Testis (tissue), 3 donors: ENCODE data around the gene NR5A1. TPM values are rescaled to one million over a fixed set of nuclear protein-coding genes. Genes with fewer than 3 reads are reported as not detected.

ENCODE experiments used
- DNase-seq: peaks from one replicate; pipeline ENCODE4 v3.0.0-alpha.2; 2019
- H3K27ac ChIP-seq, 2 donors: fragments of 200-600 bp; sonication (generic); one replicate each; pipeline ENCODE4 v1.5.1; 2019
- H3K27me3 ChIP-seq: fragments of 200-600 bp; sonication (generic); one replicate; pipeline ENCODE4 v1.5.1; 2019
- H3K36me3 ChIP-seq: fragments of 200-600 bp; sonication (generic); one replicate; pipeline ENCODE4 v1.5.1; 2017; ENCODE audit warnings: low read depth; ENCODE audit errors: missing control alignments
- H3K4me1 ChIP-seq: fragments of 200-600 bp; sonication (generic); one replicate; pipeline ENCODE4 v1.5.1; 2019
- H3K4me3 ChIP-seq, 2 donors: fragments of 200-600 bp; sonication (generic); one replicate each; pipeline ENCODE4 v1.5.1; 2017 to 2019
- H3K9me3 ChIP-seq: fragments of 200-600 bp; sonication (generic); one replicate; pipeline ENCODE4 v1.5.1; 2017
- CTCF ChIP-seq, 3 experiments: fragments of 450-650 bp in 2 of 3; fragments of 200-600 bp in 1 of 3; sonication (generic) in 1 of 3; IDR thresholded peaks; one replicate each; pipeline ENCODE4 v1.5.1; 2016 to 2019; ENCODE audit warnings: antibody characterized with exemption in 3 of 3, mild to moderate bottlenecking in 2 of 3, moderate library complexity in 1 of 3
- POLR2A ChIP-seq: fragments of 450-650 bp; IDR thresholded peaks from one replicate; pipeline ENCODE4 v1.6.1; 2017; ENCODE audit warnings: antibody characterized with exemption, mild to moderate bottlenecking, moderate library complexity
- WGBS, 2 donors: methylation state at CpG; one replicate each; pipeline ENCODE4 v1.1.5; 2018; 5-methylcytosine and 5-hydroxymethylcytosine counted together
- intact Hi-C: fragments of 100-400 bp; cut with DNase I; formaldehyde crosslinking; loops from one replicate; pipeline ENCODE4 v1.15.1; 2023; ENCODE audit warnings: low total_unique reads
- polyA plus RNA-seq: library from polyadenylated mRNA; stranded (reverse); fragments of 350-450 nt; fragmentation: Illumina TruSeq; extraction: RNeasy Lipid Tissue Mini Kit (QIAGEN cat#74804); gene quantifications from one replicate; pipeline ENCODE4 v1.2.3, GENCODE V29; 2014; ENCODE audit warnings: low read depth, low replicate concordance; ENCODE audit not compliant: insufficient read depth
- total RNA-seq, 2 donors: library from RNA; depleted of rRNA; stranded (reverse); fragments of >200 nt; gene quantifications; one replicate each; pipeline ENCODE4 v1.2.3, GENCODE V29; 2016

NR5A1 gene
- total and polyA plus RNA-seq, 3 donors from 2014 or later: 28.7 to 65.2 (median 43.5) TPM

GRCh38 chr9:124472770-124473169, 34.4 kb downstream of the NR5A1 start:
- H3K9me3 ChIP-seq: no peaks in the 10 kb centered on the region
- H3K27me3 ChIP-seq: no peaks in the 10 kb centered on the region
- 82 to 86% methylated on average over 7 of the region's 7 CpGs for WGBS, 2 donors
- no peak overlapping the region for H3K27ac ChIP-seq
- no peak overlapping the region for H3K4me3 ChIP-seq
- H3K36me3 ChIP-seq: no peaks in the 10 kb centered on the region
- DNase-seq: no peak
- H3K4me1 ChIP-seq: no peaks in the 10 kb centered on the region
- intact Hi-C loops: no loop called here
- TF ChIP-seq CTCF (IDR thresholded peaks at IDR 0.05): no peak
- no peak for TF ChIP-seq POLR2A

DNA sequence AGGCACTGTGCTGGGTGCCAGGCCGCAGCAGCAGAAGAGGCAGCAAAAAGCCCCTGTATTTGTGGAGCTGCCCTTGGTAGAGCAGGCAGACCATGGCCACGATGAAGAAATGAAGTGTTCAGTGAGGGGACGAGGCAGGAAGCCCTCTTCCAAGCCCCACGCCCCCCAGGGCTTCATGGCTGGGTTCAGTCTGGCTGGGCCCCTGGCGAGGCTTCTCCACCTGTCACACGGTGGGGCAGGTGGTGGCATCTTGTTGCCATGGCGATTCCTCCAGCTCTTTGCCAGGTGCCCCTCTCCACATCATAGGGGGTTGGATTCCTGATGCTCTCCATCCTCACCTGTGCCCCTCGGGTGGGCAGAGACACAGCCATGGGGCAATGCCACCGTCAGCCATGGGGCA, 35.4 kb downstream of the NR5A1 start:
- H3K4me3 ChIP-seq: no peak overlapping the region
- DNase-seq: no peak
- H3K27me3 ChIP-seq: no peaks in the 10 kb centered on the region
- no peaks in the 10 kb centered on the region for H3K9me3 ChIP-seq
- no peaks in the 10 kb centered on the region for H3K4me1 ChIP-seq
- TF ChIP-seq POLR2A: no peak
- TF ChIP-seq CTCF (IDR thresholded peaks at IDR 0.05): no peak
- 82 to 90% methylated on average over 4 to 9 of the region's 9 CpGs for WGBS, 2 donors
- H3K36me3 ChIP-seq: no peaks in the 10 kb centered on the region
- intact Hi-C loops: no loop called here
- no peak overlapping the region for H3K27ac ChIP-seq

DNA sequence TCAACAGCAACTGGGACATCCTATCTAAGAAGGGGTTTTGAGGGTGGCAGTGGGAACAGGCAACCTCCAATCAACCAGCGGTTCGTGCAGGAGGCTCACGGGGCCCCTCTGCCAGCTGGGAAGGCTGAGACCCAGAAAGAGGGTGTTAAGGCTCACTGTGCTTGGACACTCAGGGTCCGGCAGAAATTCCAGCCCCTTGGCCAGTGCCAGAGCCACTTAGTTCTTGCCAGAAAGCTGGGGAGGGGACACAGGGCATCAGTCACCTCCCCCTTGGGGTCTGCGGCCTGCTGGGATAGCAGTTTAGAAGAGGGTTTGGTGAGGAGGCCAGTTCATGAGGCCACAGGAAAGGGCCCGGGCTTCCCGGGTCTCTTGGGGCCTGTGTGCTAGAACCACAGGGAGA, 36.5 kb downstream of the NR5A1 start:
- TF ChIP-seq CTCF (IDR thresholded peaks at IDR 0.05): no peak
- TF ChIP-seq POLR2A: no peak
- WGBS, 2 donors: 82 to 86% methylated on average over 7 of the region's 7 CpGs
- no peaks in the 10 kb centered on the region for H3K27me3 ChIP-seq

DNA sequence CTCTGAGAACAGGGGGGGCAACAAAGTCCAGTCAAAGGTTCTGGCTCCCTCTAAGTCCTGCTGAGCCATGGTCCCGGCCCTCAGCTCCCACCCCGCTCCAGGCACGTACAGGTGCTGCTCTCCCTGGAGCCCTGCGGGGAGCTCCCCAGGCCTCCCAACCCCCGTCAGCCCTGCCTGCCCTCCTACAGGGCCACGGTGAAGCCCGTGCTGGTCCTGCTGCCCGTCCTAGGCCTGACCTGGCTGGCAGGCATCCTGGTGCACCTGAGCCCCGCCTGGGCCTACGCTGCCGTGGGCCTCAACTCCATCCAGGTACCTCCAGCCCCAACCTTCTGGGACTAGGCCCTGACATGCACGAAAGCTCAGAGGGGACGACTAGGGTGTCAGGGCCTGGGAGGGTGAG, 36.9 kb downstream of the NR5A1 start:
- Histone ChIP-seq H3K9me3 (no peaks in the 10 kb centered on the region), H3K27ac (no peak overlapping the region), H3K4me1 (no peaks in the 10 kb centered on the region), H3K27me3 (no peaks in the 10 kb centered on the region), H3K4me3 (no peak overlapping the region), H3K36me3 (no peaks in the 10 kb centered on the region)
- intact Hi-C loops: no loop called here
- no peak for DNase-seq
- TF ChIP-seq POLR2A (no peak), CTCF (IDR thresholded peaks at IDR 0.05) (no peak)
- 88 to 93% methylated on average over 8 to 13 of the region's 13 CpGs for WGBS, 2 donors

More for the DNA sequence above, 36.5 kb downstream of the NR5A1 start:
- H3K4me3 ChIP-seq: no peak overlapping the region
- no peaks in the 10 kb centered on the region for H3K36me3 ChIP-seq
- intact Hi-C loops: no loop called here
- H3K4me1 ChIP-seq: no peaks in the 10 kb centered on the region
- no peak for DNase-seq
- H3K27ac ChIP-seq: no peak overlapping the region
- H3K9me3 ChIP-seq: no peaks in the 10 kb centered on the region

DNA sequence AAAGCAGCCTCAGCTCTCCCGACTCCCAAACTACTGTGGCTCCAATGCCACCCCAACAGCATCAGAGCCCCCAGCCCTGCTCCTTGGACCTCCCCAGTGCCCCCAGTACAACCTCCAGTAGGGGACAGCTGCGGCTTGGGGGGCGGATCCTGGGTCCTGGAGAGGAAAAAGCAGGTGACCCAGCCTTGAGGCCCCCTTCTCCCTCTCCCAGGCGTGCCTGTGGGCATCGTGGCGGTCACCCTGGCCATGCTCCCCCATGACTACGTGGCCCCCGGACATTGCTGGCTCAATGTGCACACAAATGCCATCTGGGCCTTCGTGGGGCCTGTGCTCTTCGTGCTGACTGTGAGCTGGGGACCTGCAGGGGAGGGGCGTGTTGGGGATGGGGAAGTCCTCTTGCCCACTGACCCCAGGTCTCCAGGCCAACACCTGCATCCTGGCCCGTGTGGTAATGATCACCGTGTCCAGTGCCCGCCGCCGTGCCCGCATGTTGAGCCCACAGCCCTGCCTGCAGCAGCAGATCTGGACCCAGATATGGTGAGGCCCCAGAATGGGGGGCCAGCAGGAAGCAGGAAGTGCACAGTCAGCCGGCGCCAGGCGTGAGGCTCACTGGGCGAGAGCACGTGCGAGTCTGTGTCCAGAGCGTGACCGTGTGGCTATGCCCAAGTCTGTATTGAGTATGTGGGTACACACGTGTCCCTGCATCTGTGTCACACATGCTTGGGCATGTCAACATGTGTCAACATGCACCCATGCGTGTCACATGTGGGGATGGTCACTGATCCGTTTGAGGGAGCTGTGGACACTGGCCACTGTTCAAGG, 38.0 kb downstream of the NR5A1 start:
- no peaks in the 10 kb centered on the region for H3K9me3 ChIP-seq
- no peaks in the 10 kb centered on the region for H3K27me3 ChIP-seq
- H3K4me1 ChIP-seq: no peaks in the 10 kb centered on the region
- intact Hi-C loops: no loop called here
- WGBS, 2 donors: 88 to 93% methylated on average over 9 to 24 of the region's 28 CpGs
- no peak for DNase-seq
- H3K36me3 ChIP-seq: no peaks in the 10 kb centered on the region
- H3K4me3 ChIP-seq: no peak overlapping the region
- TF ChIP-seq POLR2A (no peak), CTCF (IDR thresholded peaks at IDR 0.05) (no peak)
- H3K27ac ChIP-seq: no peak overlapping the region
